Measurements from ENCODE around the gene SAMD1. TPM values are rescaled to one million over a fixed set of nuclear protein-coding genes. Genes with fewer than 3 reads are reported as not detected.

Gene SAMD1
- total RNA-seq, 1 experiment from 2014 or later, result 108 TPM

DNA sequence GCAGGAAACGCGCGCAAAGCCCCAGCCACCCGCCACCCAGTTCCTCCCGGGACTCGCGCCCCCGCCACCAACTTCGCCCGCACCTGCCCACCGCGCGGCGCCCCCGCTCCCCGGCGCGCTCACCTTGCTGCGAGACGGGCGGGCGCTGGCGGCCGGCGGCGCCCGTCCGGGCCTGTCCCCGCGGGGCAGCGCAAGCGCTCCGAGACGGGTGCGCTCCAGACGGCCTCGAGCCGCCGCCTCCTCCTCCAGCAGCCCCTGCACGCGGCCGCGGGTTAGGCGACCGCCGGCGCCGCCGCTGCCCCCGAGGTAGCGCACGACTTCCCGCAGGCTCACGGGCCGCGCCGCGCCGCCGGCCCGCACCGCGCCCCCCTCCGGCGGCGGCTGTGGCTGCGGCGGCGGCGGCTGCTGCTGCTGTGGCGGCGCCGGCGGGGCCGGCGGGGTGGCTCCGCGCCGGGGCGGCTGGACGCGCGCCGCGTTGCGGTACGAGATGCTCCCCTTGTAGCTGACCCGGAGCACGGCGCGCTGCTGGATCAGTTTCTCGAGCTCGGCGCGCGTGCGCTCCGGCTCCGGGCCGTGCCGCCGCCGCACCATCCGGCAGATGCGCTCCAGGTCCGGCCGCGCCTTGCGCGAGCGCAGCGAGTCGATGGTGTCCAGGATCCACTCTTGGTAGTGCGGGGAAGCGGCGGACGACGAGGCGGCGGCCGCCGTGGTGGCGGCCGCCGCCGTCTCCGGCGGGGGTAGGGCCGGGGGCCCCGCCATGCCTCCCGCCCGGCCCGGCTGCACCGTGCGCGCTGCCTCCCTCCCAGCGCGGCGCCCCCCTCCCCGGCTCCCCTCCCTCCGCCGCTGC lies 666 bp downstream of the SAMD1 start:
- H3K4me1 ChIP-seq (ENCODE audit: insufficient read depth, low read length), result no peaks in the 10 kb centered on the region
- no peak overlapping the region; a peak in 1 of 7 replicates for H3K27ac Mint-ChIP-seq
- peak overlapping the region; percentile 78 to 87 for H3K4me3 Mint-ChIP-seq
- peaks cover 8% of the 10 kb centered on the region for H3K23me2 ChIP-seq (ENCODE audit: insufficient read length, low read depth, low read length, poor library complexity, severe bottlenecking)
- no peak overlapping the region for H3K9ac ChIP-seq (ENCODE audit: extremely low read depth, insufficient read length, low read length)
- H4K5ac ChIP-seq (ENCODE audit: insufficient read length, low read depth, low read length), result no peak overlapping the region
- no peak overlapping the region for H2BK12ac ChIP-seq (ENCODE audit: insufficient read length, low read depth, low read length)
- WGBS (ENCODE audit: extremely low coverage, insufficient read length, low lambda C conversion rate), result no CpG with 5 or more reads among the region's 142 CpGs
- peaks cover 17 to 36% (median 29%) of the 10 kb centered on the region in 3 experiments for H3K36me3 Mint-ChIP-seq (ENCODE audit: insufficient read depth in 1 of 3, low read depth in 3 of 3)
- no peak overlapping the region for H4K91ac ChIP-seq (ENCODE audit: insufficient read length, low read depth, low read length)
- H3K14ac ChIP-seq (ENCODE audit: insufficient read depth, low read length), result no peak overlapping the region
- peaks cover 13 to 15% of the 10 kb centered on the region in 2 experiments for H3K9me3 Mint-ChIP-seq
- no peak overlapping the region for H3K23ac ChIP-seq (ENCODE audit: insufficient read length, low read depth, low read length)
- no peak for DNase-seq
- H3K79me2 ChIP-seq (ENCODE audit: insufficient read depth, low read length), result no peaks in the 10 kb centered on the region
- H3K4me2 ChIP-seq (ENCODE audit: insufficient read depth, insufficient read length, low read length), result peak overlapping the region; percentile 56
- peaks cover 21% of the 10 kb centered on the region for H3K27me3 Mint-ChIP-seq (ENCODE audit: low read depth)
- H3K27ac ChIP-seq (ENCODE audit: insufficient read length, low read depth, low read length), result no peak overlapping the region
- no peak overlapping the region for H3K56ac ChIP-seq (ENCODE audit: insufficient read length, low read depth, low read length)
- H2BK5ac ChIP-seq (ENCODE audit: insufficient read length, low read length), result no peak overlapping the region
- H3K4me1 Mint-ChIP-seq, result peaks cover 12% of the 10 kb centered on the region in 2 experiments
- H3K27me3 ChIP-seq (ENCODE audit: insufficient read depth, low read length), result no peaks in the 10 kb centered on the region
- H4K20me1 ChIP-seq (ENCODE audit: control insufficient read depth, insufficient read depth, insufficient read length), result no peaks in the 10 kb centered on the region
- H3K79me1 ChIP-seq (ENCODE audit: insufficient read depth, low read depth, low read length, poor library complexity, severe bottlenecking), result no peaks in the 10 kb centered on the region
- H2BK20ac ChIP-seq (ENCODE audit: low read depth, low read length, poor library complexity, severe bottlenecking), result no peak overlapping the region
- H3K4ac ChIP-seq (ENCODE audit: low read depth, low read length), result no peak overlapping the region
- H2BK120ac ChIP-seq (ENCODE audit: low read depth, low read length, poor library complexity, severe bottlenecking), result no peak overlapping the region
- H3T11ph ChIP-seq (ENCODE audit: low read length), result no peak overlapping the region
- no peak overlapping the region for H2AFZ ChIP-seq (ENCODE audit: low read length)
- no peak overlapping the region for H2BK15ac ChIP-seq (ENCODE audit: low read depth, low read length)
- no peak overlapping the region for H4K8ac ChIP-seq (replicated peaks; ENCODE audit: insufficient read length, low read depth, low read length)
- H2AK5ac ChIP-seq (ENCODE audit: insufficient read length, low read length), result no peak overlapping the region
- H3K18ac ChIP-seq (ENCODE audit: insufficient read length, low read depth, low read length), result no peak overlapping the region
- TF ChIP-seq, protein P1, sequence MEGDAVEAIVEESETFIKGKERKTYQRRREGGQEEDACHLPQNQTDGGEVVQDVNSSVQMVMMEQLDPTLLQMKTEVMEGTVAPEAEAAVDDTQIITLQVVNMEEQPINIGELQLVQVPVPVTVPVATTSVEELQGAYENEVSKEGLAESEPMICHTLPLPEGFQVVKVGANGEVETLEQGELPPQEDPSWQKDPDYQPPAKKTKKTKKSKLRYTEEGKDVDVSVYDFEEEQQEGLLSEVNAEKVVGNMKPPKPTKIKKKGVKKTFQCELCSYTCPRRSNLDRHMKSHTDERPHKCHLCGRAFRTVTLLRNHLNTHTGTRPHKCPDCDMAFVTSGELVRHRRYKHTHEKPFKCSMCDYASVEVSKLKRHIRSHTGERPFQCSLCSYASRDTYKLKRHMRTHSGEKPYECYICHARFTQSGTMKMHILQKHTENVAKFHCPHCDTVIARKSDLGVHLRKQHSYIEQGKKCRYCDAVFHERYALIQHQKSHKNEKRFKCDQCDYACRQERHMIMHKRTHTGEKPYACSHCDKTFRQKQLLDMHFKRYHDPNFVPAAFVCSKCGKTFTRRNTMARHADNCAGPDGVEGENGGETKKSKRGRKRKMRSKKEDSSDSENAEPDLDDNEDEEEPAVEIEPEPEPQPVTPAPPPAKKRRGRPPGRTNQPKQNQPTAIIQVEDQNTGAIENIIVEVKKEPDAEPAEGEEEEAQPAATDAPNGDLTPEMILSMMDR (conservative IDR thresholded peaks at IDR 0.05), result peak; percentile 12; the same call in 1 of the 3 replicates
- peaks cover 6% of the 10 kb centered on the region for H3K9me3 ChIP-seq (ENCODE audit: control insufficient read depth, low read depth, low read length)
